Astrocyte (in vitro differentiated cells and primary cell): ENCODE results near the gene VAC14.

Source experiments
- CTCF ChIP-seq: IDR thresholded peaks from 2 replicates; pipeline ENCODE4 v1.5.1; 2011; ENCODE audit warnings: low read depth, mild to moderate bottlenecking, inconsistent platforms, low read length, moderate library complexity; ENCODE audit not compliant: insufficient read depth
- EZH2 ChIP-seq: IDR thresholded peaks from 2 replicates; pipeline ENCODE4 v1.6.1; 2012; ENCODE audit warnings: mild to moderate bottlenecking, low read length, inconsistent platforms; ENCODE audit not compliant: insufficient read depth

GRCh38 chr16:70750893-70751467 is 50.0 kb downstream of the VAC14 start:
- TF ChIP-seq CTCF: no peak
- TF ChIP-seq EZH2: no peak
